HG03108 (cell line): ENCODE measurements around the gene EPX.

Experiments
- ATAC-seq: cut with Tn5 transposase; IDR thresholded peaks from one replicate; pipeline ENCODE4 v1.9.1; 2021; ENCODE audit warnings: moderate library complexity; ENCODE audit not compliant: unreplicated experiment

Gene EPX

GRCh38 chr17:58249270-58250133 is 57.0 kb downstream of the EPX start:
- ATAC-seq, result no peak

GRCh38 chr17:58250344-58251011 is 58.0 kb downstream of the EPX start:
- no peak for ATAC-seq

- no peak for ATAC-seq
Measured at GRCh38 chr17:58252141-58252540, 59.6 kb downstream of the EPX start.

GRCh38 chr17:58253082-58253481 is 60.6 kb downstream of the EPX start:
- ATAC-seq, result no peak
